GM21515 (cell line): Measurements from ENCODE around the gene TLR10.
A peak's percentile ranks its signal among the peaks of the same experiment; 100 is the strongest.
"Not testable (repeated sequence)": the region's sequence is repeated elsewhere in the genome, so short reads cannot be mapped to it uniquely, and the experiment has no call there.

Experiments
- ATAC-seq: cut with Tn5 transposase; IDR thresholded peaks from one replicate; pipeline ENCODE4 v1.9.1; 2021; ENCODE audit not compliant: unreplicated experiment

Gene TLR10

GRCh38 chr4:38803833-38804653, 21.3 kb upstream of the TLR10 start:
- peak; percentile 54 for ATAC-seq

GRCh38 chr4:38802561-38803355, 20.0 kb upstream of the TLR10 start:
- ATAC-seq: no peak

- ATAC-seq: no peak
Measured at GRCh38 chr4:38800961-38801450, 18.2 kb upstream of the TLR10 start.

- no peak for ATAC-seq
Measured at GRCh38 chr4:38800366-38800765, 17.6 kb upstream of the TLR10 start.

GRCh38 chr4:38795087-38795486, 12.3 kb upstream of the TLR10 start:
- no peak for ATAC-seq

- ATAC-seq: no peak
Measured at GRCh38 chr4:38794051-38794450, 11.3 kb upstream of the TLR10 start.

- ATAC-seq: no peak
Measured at GRCh38 chr4:38791010-38791409, 8.2 kb upstream of the TLR10 start.

- ATAC-seq: no peak
Measured at GRCh38 chr4:38788317-38788716, 5.5 kb upstream of the TLR10 start.

GRCh38 chr4:38787693-38788092, 4.9 kb upstream of the TLR10 start:
- no peak for ATAC-seq

- ATAC-seq: no peak
Measured at GRCh38 chr4:38785901-38786402, 3.2 kb upstream of the TLR10 start.

GRCh38 chr4:38785041-38785790, 2.4 kb upstream of the TLR10 start:
- ATAC-seq: no peak

- ATAC-seq: no peak
Measured at GRCh38 chr4:38784141-38784540, 1.4 kb upstream of the TLR10 start.

- no peak for ATAC-seq
Measured at GRCh38 chr4:38783109-38783460, 295 bp upstream of the TLR10 start.

- ATAC-seq: peak; percentile 40
Measured at GRCh38 chr4:38781854-38782261, 932 bp downstream of the TLR10 start.

- no peak for ATAC-seq
Measured at GRCh38 chr4:38780833-38781484, 1.8 kb downstream of the TLR10 start.

- no peak for ATAC-seq
Measured at GRCh38 chr4:38779790-38780189, 3.0 kb downstream of the TLR10 start.

- ATAC-seq: not testable (repeated sequence)
Measured at GRCh38 chr4:38777925-38778324, 4.9 kb downstream of the TLR10 start.

- ATAC-seq: no peak
Measured at GRCh38 chr4:38775326-38775725, 7.5 kb downstream of the TLR10 start.

- no peak for ATAC-seq
Measured at GRCh38 chr4:38774181-38774955, 8.4 kb downstream of the TLR10 start.

- ATAC-seq: not testable (repeated sequence)
Measured at GRCh38 chr4:38770281-38770680, 12.5 kb downstream of the TLR10 start.
